GM10266 (cell line): ENCODE data around the gene CHCHD6.

ENCODE experiments used
- DNase-seq: peaks from one replicate; pipeline ENCODE4 v3.0.0; 2012; ENCODE audit errors: extremely low spot score
- CTCF ChIP-seq: IDR thresholded peaks from 2 replicates; pipeline ENCODE4 v1.5.1; 2012; ENCODE audit warnings: mild to moderate bottlenecking, low read depth; ENCODE audit not compliant: control insufficient read depth, insufficient read depth; ENCODE audit errors: missing control alignments

CHCHD6 gene

GRCh38 chr3:126721246-126721645 is 17.2 kb downstream of the CHCHD6 start:
- TF ChIP-seq CTCF = no peak
- no peak for DNase-seq

- TF ChIP-seq CTCF = no peak
- no peak for DNase-seq
Observed at GRCh38 chr3:126723237-126723636, 19.2 kb downstream of the CHCHD6 start.

GRCh38 chr3:126723801-126724200 is 19.8 kb downstream of the CHCHD6 start:
- no peak for TF ChIP-seq CTCF
- no peak for DNase-seq

- DNase-seq = no peak
- no peak for TF ChIP-seq CTCF
Observed at GRCh38 chr3:126728680-126729079, 24.6 kb downstream of the CHCHD6 start.

- TF ChIP-seq CTCF = no peak
Observed at GRCh38 chr3:126730376-126730775, 26.3 kb downstream of the CHCHD6 start.

GRCh38 chr3:126731044-126731443 is 27.0 kb downstream of the CHCHD6 start:
- TF ChIP-seq CTCF = no peak
- DNase-seq = peak; percentile 15

More at GRCh38 chr3:126730376-126730775, 26.3 kb downstream of the CHCHD6 start:
- no peak for DNase-seq

- no peak for TF ChIP-seq CTCF
- no peak for DNase-seq
Observed at GRCh38 chr3:126732281-126733060, 28.4 kb downstream of the CHCHD6 start.
